HepG2 (cell line): ENCODE results near the gene AK2. TPM values are rescaled to one million over a fixed set of nuclear protein-coding genes. Genes with fewer than 3 reads are reported as not detected.

ENCODE experiments used
- AHR ChIP-seq: IDR thresholded peaks from 2 replicates; pipeline ENCODE4 v1.6.1; 2018; ENCODE audit warnings: missing genetic modification reagents, missing compliant biosample characterization
- CEBPG ChIP-seq: IDR thresholded peaks from 2 replicates; pipeline ENCODE4 v1.6.1; 2016
- ETV5 ChIP-seq: IDR thresholded peaks from 2 replicates; pipeline ENCODE4 v1.6.1; 2018; ENCODE audit warnings: missing biosample characterization, missing genetic modification reagents, inconsistent platforms, borderline replicate concordance
- GABPB1 ChIP-seq: IDR thresholded peaks from 2 replicates; pipeline ENCODE4 v1.6.1; 2016; ENCODE audit warnings: mild to moderate bottlenecking, missing genetic modification reagents, moderate library complexity, missing compliant biosample characterization
- HDAC2 ChIP-seq: sonication (generic); formaldehyde crosslinking; IDR thresholded peaks from 2 replicates; pipeline ENCODE4 v1.4.0; 2020; ENCODE audit warnings: missing genetic modification reagents
- IRX3 ChIP-seq: sonication (generic); formaldehyde crosslinking; IDR thresholded peaks from 2 replicates; pipeline ENCODE4 v1.8.1; 2023; ENCODE audit warnings: mild to moderate bottlenecking, low read depth, missing genetic modification reagents, borderline replicate concordance
- KLF11 ChIP-seq: IDR thresholded peaks from 2 replicates; pipeline ENCODE4 v1.6.1; 2016; ENCODE audit warnings: missing compliant biosample characterization
- MLXIP ChIP-seq: sonication (generic); formaldehyde crosslinking; IDR thresholded peaks from 2 replicates; pipeline ENCODE4 v1.9.0; 2021; ENCODE audit warnings: missing genetic modification reagents, borderline replicate concordance
- NR2F2 ChIP-seq: IDR thresholded peaks from 2 replicates; pipeline ENCODE4 v1.6.1; 2012; ENCODE audit warnings: low read depth, inconsistent platforms, borderline replicate concordance
- PHF8 ChIP-seq: sonication (generic); formaldehyde crosslinking; IDR thresholded peaks from 2 replicates; pipeline ENCODE4 v1.5.0; 2020; ENCODE audit warnings: missing genetic modification reagents
- PTBP1 ChIP-seq: fragments of 200-400 bp; formaldehyde crosslinking; IDR thresholded peaks from 2 replicates; pipeline ENCODE4 v1.6.1; 2018; ENCODE audit warnings: low read length, low read depth; ENCODE audit not compliant: poor library complexity, severe bottlenecking
- RXRB ChIP-seq: IDR thresholded peaks from 2 replicates; pipeline ENCODE4 v1.6.1; 2016; ENCODE audit warnings: borderline replicate concordance, missing genetic modification reagents, missing compliant biosample characterization
- TBX3 ChIP-seq: fragments of 450-650 bp; IDR thresholded peaks from 2 replicates; pipeline ENCODE4 v1.6.1; 2017; ENCODE audit warnings: antibody characterized with exemption, mild to moderate bottlenecking, inconsistent platforms, borderline replicate concordance
- TMF1 ChIP-seq: sonication (generic); formaldehyde crosslinking; IDR thresholded peaks from 2 replicates; pipeline ENCODE4 v1.8.1; 2022; ENCODE audit warnings: low read depth, missing genetic modification reagents
- ZNF17 ChIP-seq: sonication (generic); formaldehyde crosslinking; IDR thresholded peaks from 2 replicates; pipeline ENCODE4 v1.5.0; 2020; ENCODE audit warnings: mild to moderate bottlenecking, missing genetic modification reagents
- ZNF33B ChIP-seq: sonication (generic); formaldehyde crosslinking; IDR thresholded peaks from 2 replicates; pipeline ENCODE4 v1.5.1; 2020; ENCODE audit warnings: mild to moderate bottlenecking, missing genetic modification reagents
- ZNF354B ChIP-seq: sonication (generic); formaldehyde crosslinking; IDR thresholded peaks from 2 replicates; pipeline ENCODE4 v1.8.0; 2022; ENCODE audit warnings: mild to moderate bottlenecking, missing genetic modification reagents
- ZNF543 ChIP-seq: sonication (generic); formaldehyde crosslinking; IDR thresholded peaks from 2 replicates; pipeline ENCODE4 v1.4.0; 2020; ENCODE audit warnings: mild to moderate bottlenecking, missing genetic modification reagents
- ZNF567 ChIP-seq: sonication (generic); formaldehyde crosslinking; IDR thresholded peaks from 2 replicates; pipeline ENCODE4 v1.8.1; 2023; ENCODE audit warnings: mild to moderate bottlenecking, missing genetic modification reagents, borderline replicate concordance
- ZNF572 ChIP-seq: sonication (generic); formaldehyde crosslinking; IDR thresholded peaks from 2 replicates; pipeline ENCODE4 v1.5.1; 2020; ENCODE audit warnings: mild to moderate bottlenecking, missing genetic modification reagents
- ZNF749 ChIP-seq: sonication (generic); formaldehyde crosslinking; IDR thresholded peaks from 2 replicates; pipeline ENCODE4 v1.8.0; 2022; ENCODE audit warnings: mild to moderate bottlenecking, missing genetic modification reagents, moderate library complexity, borderline replicate concordance
- ZNF773 ChIP-seq: sonication (generic); formaldehyde crosslinking; IDR thresholded peaks from 2 replicates; pipeline ENCODE4 v1.4.0; 2020; ENCODE audit warnings: missing genetic modification reagents, borderline replicate concordance
- ZZZ3 ChIP-seq: sonication (generic); formaldehyde crosslinking; IDR thresholded peaks from 2 replicates; pipeline ENCODE4 v1.4.0; 2020; ENCODE audit warnings: missing genetic modification reagents, mild to moderate bottlenecking, borderline replicate concordance
- polyA plus RNA-seq, 8 experiments: library from polyadenylated mRNA; depleted of rRNA in 3 of 8; stranded (reverse) in 7 of 8; unstranded in 1 of 8; fragments of >200 nt; fragmentation: Illumina TruSeq in 4 of 8; extraction: Trizol in 4 of 8; gene quantifications; 2 replicates each; pipeline versions ENCODE4 v1.2.1 to v1.2.3, GENCODE V29; 2011 to 2016; ENCODE audit warnings: low read depth in 4 of 8, missing spikeins in 1 of 8, mixed read lengths in 1 of 8; ENCODE audit not compliant: insufficient read depth in 1 of 8
- total RNA-seq, 5 experiments: library from RNA; depleted of rRNA; stranded (reverse); fragments of >200 nt; fragmentation: Illumina TruSeq; extraction: Trizol; gene quantifications; 2 replicates each; pipeline ENCODE4 v1.2.3, GENCODE V29; 2016; ENCODE audit warnings: low read depth in 1 of 5
- TF ChIP-seq, protein P1 (sequence below): sonication (generic); formaldehyde crosslinking; IDR thresholded peaks from 2 replicates; pipeline ENCODE4 v1.5.1; 2020; ENCODE audit warnings: missing genetic modification reagents, mild to moderate bottlenecking, borderline replicate concordance
- TF ChIP-seq, protein P2 (sequence below): sonication (generic); formaldehyde crosslinking; IDR thresholded peaks from 2 replicates; pipeline ENCODE4 v1.4.0; 2020; ENCODE audit warnings: missing genetic modification reagents
- TF ChIP-seq, protein P3 (sequence below): fragments of 450-650 bp; IDR thresholded peaks from 2 replicates; pipeline ENCODE4 v1.6.1; 2017

The AK2 gene
- total and polyA plus RNA-seq, 2 of the 13 experiments (the other 11 are each of a cell fraction or from before 2014, with no cell fraction given): 170 to 188 TPM

DNA sequence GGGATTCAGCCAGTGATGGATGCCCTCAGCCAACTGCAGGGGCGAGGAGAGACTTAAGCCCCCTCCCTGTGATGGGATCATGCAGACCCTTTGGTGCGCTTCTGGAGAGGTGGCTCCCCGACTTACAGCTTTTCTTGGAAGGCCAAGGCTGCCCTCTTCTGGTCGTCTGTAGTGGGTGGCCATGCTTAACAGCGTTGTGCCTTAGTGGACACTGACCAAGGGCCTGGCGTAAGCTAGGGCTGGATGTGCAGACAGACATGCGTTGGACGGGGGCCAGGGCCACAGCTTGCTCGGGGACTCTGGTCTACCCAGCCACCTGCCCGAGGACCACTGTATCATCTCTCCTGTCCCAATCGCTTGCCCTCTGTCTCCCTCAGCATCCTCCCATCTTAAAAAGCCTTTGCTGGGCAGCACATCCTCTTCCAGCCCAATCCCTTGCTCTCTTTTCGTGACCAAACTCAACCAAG is 49.7 kb upstream of the AK2 start (continued):
- TF ChIP-seq ZNF567 (CRISPR knock-in tag) (no peak), AHR (CRISPR knock-in tag) (no peak), CEBPG (CRISPR knock-in tag) (no peak), ETV5 (no peak), PTBP1 (no peak), NR2F2 (no peak), IRX3 (CRISPR knock-in tag) (no peak), TBX3 (no peak), ZNF354B (no peak), ZNF543 (no peak), ZNF17 (no peak), GABPB1 (0 out of 2 replicates have a peak, but pooled peaks have one; percentile 14), HDAC2 (CRISPR knock-in tag) (no peak), ZZZ3 (no peak), KLF11 (CRISPR knock-in tag) (no peak), RXRB (CRISPR knock-in tag) (no peak), ZNF749 (CRISPR knock-in tag) (no peak), ZNF773 (no peak), MLXIP (CRISPR knock-in tag) (no peak), ZNF33B (CRISPR knock-in tag) (no peak), PHF8 (CRISPR knock-in tag) (no peak), TMF1 (CRISPR knock-in tag) (no peak), ZNF572 (CRISPR knock-in tag) (no peak)
- TF ChIP-seq, protein P1, sequence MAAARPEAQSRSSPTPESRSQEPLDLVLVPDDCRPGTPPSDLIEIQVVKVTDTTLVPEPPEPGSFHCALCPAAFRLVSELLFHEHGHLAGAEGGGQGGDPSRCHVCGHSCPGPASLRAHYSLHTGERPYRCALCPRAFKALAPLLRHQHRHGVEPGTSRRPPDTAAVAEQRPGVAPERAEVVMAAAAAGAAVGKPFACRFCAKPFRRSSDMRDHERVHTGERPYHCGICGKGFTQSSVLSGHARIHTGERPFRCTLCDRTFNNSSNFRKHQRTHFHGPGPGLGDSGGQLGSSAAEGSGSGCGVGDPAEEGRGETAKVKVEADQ (CRISPR knock-in tag): no peak
- TF ChIP-seq, protein P2, sequence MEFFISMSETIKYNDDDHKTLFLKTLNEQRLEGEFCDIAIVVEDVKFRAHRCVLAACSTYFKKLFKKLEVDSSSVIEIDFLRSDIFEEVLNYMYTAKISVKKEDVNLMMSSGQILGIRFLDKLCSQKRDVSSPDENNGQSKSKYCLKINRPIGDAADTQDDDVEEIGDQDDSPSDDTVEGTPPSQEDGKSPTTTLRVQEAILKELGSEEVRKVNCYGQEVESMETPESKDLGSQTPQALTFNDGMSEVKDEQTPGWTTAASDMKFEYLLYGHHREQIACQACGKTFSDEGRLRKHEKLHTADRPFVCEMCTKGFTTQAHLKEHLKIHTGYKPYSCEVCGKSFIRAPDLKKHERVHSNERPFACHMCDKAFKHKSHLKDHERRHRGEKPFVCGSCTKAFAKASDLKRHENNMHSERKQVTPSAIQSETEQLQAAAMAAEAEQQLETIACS: no peak
- TF ChIP-seq, protein P3, sequence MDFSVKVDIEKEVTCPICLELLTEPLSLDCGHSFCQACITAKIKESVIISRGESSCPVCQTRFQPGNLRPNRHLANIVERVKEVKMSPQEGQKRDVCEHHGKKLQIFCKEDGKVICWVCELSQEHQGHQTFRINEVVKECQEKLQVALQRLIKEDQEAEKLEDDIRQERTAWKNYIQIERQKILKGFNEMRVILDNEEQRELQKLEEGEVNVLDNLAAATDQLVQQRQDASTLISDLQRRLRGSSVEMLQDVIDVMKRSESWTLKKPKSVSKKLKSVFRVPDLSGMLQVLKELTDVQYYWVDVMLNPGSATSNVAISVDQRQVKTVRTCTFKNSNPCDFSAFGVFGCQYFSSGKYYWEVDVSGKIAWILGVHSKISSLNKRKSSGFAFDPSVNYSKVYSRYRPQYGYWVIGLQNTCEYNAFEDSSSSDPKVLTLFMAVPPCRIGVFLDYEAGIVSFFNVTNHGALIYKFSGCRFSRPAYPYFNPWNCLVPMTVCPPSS: no peak
